Bronchial epithelial cell (primary cell): ENCODE measurements around the gene HAO2. TPM values are rescaled to one million over a fixed set of nuclear protein-coding genes. Genes with fewer than 3 reads are reported as not detected.
A peak's percentile ranks its signal among the peaks of the same experiment; 100 is the strongest.
"Not testable (repeated sequence)": the region's sequence is repeated elsewhere in the genome, so short reads cannot be mapped to it uniquely, and the experiment has no call there.

Source experiments
- DNase-seq: peaks from one replicate; pipeline ENCODE4 v3.0.0-alpha.2; 2010; ENCODE audit warnings: low read depth
- FAIRE-seq: peaks from 2 replicates; lab custom pipeline; 2011; peaks lifted over from hg19 to GRCh38; lab: Jason Lieb, UNC
- H3K27me3 ChIP-seq: 2 replicates; pipeline ENCODE4 v1.5.1; 2011; ENCODE audit warnings: low read length; ENCODE audit not compliant: control insufficient read depth, insufficient read depth
- H3K36me3 ChIP-seq: 2 replicates; pipeline ENCODE4 v1.5.1; 2011; ENCODE audit warnings: low read length; ENCODE audit not compliant: control insufficient read depth, insufficient read depth
- H3K4me3 ChIP-seq: 2 replicates; pipeline ENCODE4 v1.5.1; 2011; ENCODE audit warnings: mild to moderate bottlenecking, low read depth, low read length, control low read depth
- total RNA-seq: library from RNA; depleted of rRNA; stranded (reverse); fragments of >200 nt; gene quantifications from 2 replicates; pipeline ENCODE4 v1.2.1, GENCODE V29; 2014
- TF ChIP-seq, protein P1 (sequence below): IDR thresholded peaks from 2 replicates; pipeline ENCODE4 v1.5.1; 2011; ENCODE audit warnings: mild to moderate bottlenecking, moderate library complexity, low read length, control low read depth, inconsistent platforms; ENCODE audit not compliant: insufficient read depth, severe bottlenecking

The HAO2 gene
- total RNA-seq, 1 donor from 2014 or later: not detected

DNA sequence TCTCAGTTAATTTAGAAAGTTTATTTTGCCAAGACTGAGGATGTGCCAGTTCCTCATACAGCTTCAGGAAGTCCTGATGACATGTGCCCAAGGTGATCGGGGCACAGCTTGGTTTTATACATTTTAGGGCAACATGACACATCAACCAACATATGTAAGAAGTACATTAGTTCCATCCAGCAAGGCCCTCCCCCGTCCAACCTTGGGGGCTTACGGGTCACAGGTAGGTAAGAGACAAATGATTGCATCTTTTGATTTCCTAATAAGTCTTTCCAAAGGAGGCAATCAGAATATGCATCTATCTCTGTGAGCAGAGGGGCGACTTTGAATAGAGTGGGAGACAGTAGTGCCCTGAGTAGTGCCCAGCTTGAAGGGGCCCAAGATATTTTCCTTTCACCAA, 19.6 kb upstream of the HAO2 start:
- Histone ChIP-seq H3K27me3 (no peaks in the 10 kb centered on the region), H3K4me3 (no peak overlapping the region), H3K36me3 (no peaks in the 10 kb centered on the region)
- TF ChIP-seq, protein P1, sequence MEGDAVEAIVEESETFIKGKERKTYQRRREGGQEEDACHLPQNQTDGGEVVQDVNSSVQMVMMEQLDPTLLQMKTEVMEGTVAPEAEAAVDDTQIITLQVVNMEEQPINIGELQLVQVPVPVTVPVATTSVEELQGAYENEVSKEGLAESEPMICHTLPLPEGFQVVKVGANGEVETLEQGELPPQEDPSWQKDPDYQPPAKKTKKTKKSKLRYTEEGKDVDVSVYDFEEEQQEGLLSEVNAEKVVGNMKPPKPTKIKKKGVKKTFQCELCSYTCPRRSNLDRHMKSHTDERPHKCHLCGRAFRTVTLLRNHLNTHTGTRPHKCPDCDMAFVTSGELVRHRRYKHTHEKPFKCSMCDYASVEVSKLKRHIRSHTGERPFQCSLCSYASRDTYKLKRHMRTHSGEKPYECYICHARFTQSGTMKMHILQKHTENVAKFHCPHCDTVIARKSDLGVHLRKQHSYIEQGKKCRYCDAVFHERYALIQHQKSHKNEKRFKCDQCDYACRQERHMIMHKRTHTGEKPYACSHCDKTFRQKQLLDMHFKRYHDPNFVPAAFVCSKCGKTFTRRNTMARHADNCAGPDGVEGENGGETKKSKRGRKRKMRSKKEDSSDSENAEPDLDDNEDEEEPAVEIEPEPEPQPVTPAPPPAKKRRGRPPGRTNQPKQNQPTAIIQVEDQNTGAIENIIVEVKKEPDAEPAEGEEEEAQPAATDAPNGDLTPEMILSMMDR: no peak
- DNase-seq (no peak), FAIRE-seq (no peak)

DNA sequence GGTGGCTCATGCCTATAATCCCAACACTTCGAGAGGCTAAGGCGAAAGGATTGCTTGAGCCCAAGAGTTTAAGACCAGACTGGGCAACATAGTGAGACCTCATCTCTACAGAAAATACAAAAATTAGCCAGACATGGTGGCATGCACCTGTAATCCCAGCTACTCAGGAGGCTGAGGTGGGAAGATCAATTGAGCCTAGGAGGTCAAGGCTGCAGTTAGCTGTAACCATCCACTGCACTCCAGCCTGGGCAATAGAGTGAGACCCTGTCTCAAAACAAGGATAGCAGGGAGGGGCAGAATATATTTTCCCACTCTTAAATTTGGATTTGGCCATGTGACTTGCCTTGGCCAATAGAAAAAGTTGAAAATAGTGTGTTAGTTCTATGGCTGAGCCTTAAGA, 17.7 kb upstream of the HAO2 start:
- not testable (repeated sequence) for H3K4me3 ChIP-seq, H3K27me3 ChIP-seq, DNase-seq, FAIRE-seq, H3K36me3 ChIP-seq

DNA sequence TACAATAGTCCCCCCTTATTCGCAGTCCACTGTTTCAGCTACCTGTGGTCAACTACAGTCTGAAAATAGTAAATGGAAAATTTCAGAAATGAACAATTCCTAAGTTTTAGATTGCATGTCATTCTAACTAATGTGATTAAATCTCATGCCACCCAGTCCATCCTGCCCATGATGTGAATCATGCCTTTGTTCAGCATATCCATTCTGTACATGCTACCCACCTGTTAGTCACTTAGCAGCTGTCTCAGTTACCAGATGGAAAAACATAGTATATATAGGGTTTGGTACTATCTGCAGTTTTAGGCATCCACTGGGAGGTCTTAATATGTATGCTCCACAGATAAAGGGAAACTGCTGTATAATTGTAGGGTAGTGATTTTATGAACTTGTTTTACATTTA, 16.6 kb upstream of the HAO2 start:
- Histone ChIP-seq H3K27me3 (no peaks in the 10 kb centered on the region), H3K4me3 (no peak overlapping the region), H3K36me3 (no peaks in the 10 kb centered on the region)
- TF ChIP-seq, protein P1: no peak
- DNase-seq (peak; percentile 41), FAIRE-seq (no peak)

DNA sequence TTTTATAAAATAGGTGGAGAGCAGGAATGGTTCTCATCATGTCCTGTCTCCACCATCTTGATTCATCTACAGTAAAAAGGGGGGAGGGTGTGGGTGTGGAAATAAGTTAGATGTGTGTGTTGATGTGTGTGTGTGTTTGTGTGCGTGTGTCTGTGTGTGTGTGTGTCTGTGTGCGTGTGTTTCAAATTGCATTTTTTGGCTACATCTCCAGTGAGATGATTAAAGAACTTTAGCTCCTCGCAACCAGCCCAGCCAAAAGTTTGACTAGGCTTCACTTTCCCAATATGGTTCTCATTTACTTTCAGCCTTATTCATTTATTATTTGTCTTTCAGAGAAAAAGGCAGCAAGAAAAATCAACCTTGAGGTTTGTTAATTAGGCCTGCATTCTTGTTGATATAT, 14.7 kb upstream of the HAO2 start:
- Histone ChIP-seq H3K36me3 (no peaks in the 10 kb centered on the region), H3K27me3 (no peaks in the 10 kb centered on the region), H3K4me3 (no peak overlapping the region)
- DNase-seq: no peak
- TF ChIP-seq, protein P1: no peak
- no peak for FAIRE-seq

DNA sequence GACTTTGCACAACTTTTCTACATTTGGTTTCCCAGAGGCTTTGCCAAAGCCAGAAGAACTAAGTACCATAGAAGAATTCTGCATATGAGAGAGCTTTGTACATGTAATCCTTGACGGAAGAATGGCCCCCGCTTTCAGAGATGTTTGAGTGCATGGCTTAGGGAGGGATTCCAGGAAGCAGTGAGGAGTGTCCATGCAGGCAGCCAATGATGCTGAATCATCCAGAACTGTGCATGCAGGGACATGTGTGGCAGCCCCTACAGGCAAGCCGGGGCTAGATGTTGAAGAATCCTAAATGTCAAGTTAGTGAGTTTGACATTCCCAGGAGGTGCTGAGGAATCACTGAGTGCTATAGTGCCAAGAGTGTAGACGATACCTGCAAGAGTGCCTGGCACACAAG, 9.9 kb upstream of the HAO2 start:
- DNase-seq: peak; percentile 99
- Histone ChIP-seq H3K27me3 (no peaks in the 10 kb centered on the region), H3K4me3 (no peak overlapping the region), H3K36me3 (no peaks in the 10 kb centered on the region)
- TF ChIP-seq, protein P1: no peak
- FAIRE-seq: peak; percentile 13

DNA sequence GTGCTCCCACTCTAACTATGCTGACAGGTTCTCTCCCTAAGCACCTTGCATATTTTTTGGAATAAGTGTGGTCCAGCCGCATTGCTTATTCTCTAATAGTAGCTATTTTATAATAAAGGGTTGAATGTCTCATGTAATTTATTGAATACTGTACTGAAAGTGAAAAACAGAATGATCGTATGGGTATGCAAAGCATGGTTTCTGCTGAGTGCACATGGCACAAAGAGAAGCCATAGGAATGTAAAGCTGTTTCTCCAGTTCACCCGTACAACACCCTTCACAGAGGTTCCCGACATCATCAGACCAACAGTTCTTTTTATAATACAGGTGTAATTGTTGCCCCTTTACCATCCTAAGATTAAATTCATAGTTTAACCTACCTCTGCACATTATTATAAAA, 8.9 kb upstream of the HAO2 start:
- DNase-seq (no peak), FAIRE-seq (no peak)
- no peak overlapping the region for H3K4me3 ChIP-seq
- no peaks in the 10 kb centered on the region for H3K36me3 ChIP-seq
- TF ChIP-seq, protein P1: no peak
- no peaks in the 10 kb centered on the region for H3K27me3 ChIP-seq
